ENCODE measurements around the gene SMIM44. TPM values are rescaled to one million over a fixed set of nuclear protein-coding genes. Genes with fewer than 3 reads are reported as not detected.

Gene SMIM44
- polyA plus RNA-seq, 3 donors, result not detected

- peaks cover 65% of the 10 kb centered on the region for H4K20me1 ChIP-seq (ENCODE audit: insufficient read depth, low read length)
- H3K4me3 Mint-ChIP-seq, result no peak overlapping the region
- H3K4me2 ChIP-seq (replicated peaks; ENCODE audit: extremely low read depth, low read length, poor library complexity, severe bottlenecking), result no peak overlapping the region
- H3K27ac ChIP-seq (ENCODE audit: low read depth in 1 of 2, low read length in 2 of 2), result no peak overlapping the region
- peaks cover 33 to 74% of the 10 kb centered on the region in 2 donors for H3K36me3 Mint-ChIP-seq
- H3K9ac ChIP-seq (ENCODE audit: insufficient read depth, low read length, poor library complexity, severe bottlenecking), result no peak overlapping the region
- no peaks in the 10 kb centered on the region for H3K4me1 ChIP-seq (ENCODE audit: control insufficient read depth in 1 of 2, insufficient read depth in 2 of 2, low read length in 2 of 2)
- no peaks in the 10 kb centered on the region for H3K27me3 Mint-ChIP-seq (ENCODE audit: low read depth in 3 of 3)
- H3K9me3 ChIP-seq (replicated peaks in 1 of 2; ENCODE audit: control insufficient read depth in 1 of 2, insufficient read depth in 1 of 2, low read length in 2 of 2), result no peaks in the 10 kb centered on the region
- peaks cover 64 to 81% of the 10 kb centered on the region in 2 donors for H3K36me3 ChIP-seq (replicated peaks in 1 of 2; ENCODE audit: control insufficient read depth in 1 of 2, insufficient read depth in 2 of 2, low read length in 2 of 2)
- no peaks in the 10 kb centered on the region for H3K9me3 Mint-ChIP-seq
- peaks cover 55% of the 10 kb centered on the region for H3K79me2 ChIP-seq (ENCODE audit: insufficient read depth, low read length)
- H2AFZ ChIP-seq (ENCODE audit: insufficient read depth, low read depth, low read length, poor library complexity, severe bottlenecking), result no peak overlapping the region
- peak overlapping the region in 2 of 7 donors; percentile 25 to 54 for H3K27ac Mint-ChIP-seq
- H3K4me3 ChIP-seq (replicated peaks in 1 of 3; ENCODE audit: low read depth in 2 of 3, low read length in 3 of 3), result no peak overlapping the region
- WGBS (ENCODE audit: insufficient coverage), result 96% methylated on average over 22 of the region's 25 CpGs
- H3K27me3 ChIP-seq (ENCODE audit: control insufficient read depth in 2 of 2, insufficient read depth in 2 of 2, low read length in 2 of 2), result no peaks in the 10 kb centered on the region
- H3K4me1 Mint-ChIP-seq, result peaks cover 3% of the 10 kb centered on the region
- DNase-seq, result no peak
- no peak for TF ChIP-seq CTCF (IDR thresholded peaks at IDR 0.05)
- intact Hi-C loops (cut with micrococcal nuclease), result no loop called here
Measured at GRCh38 chr19:3441089-3441985, 41.9 kb downstream of the SMIM44 start.

GRCh38 chr19:3440082-3440481, 43.2 kb downstream of the SMIM44 start:
- no peaks in the 10 kb centered on the region for H3K27me3 Mint-ChIP-seq (ENCODE audit: low read depth in 3 of 3)
- H3K79me2 ChIP-seq (ENCODE audit: insufficient read depth, low read length), result peaks cover 50% of the 10 kb centered on the region

More at GRCh38 chr19:3440082-3440481, 43.2 kb downstream of the SMIM44 start:
- Mint-ChIP-seq H3K4me3 (no peak overlapping the region), H3K36me3 (peaks cover 23 to 65% of the 10 kb centered on the region in 2 donors), H3K27ac (peak overlapping the region in 1 of 7 donors; percentile 61), H3K9me3 (no peaks in the 10 kb centered on the region), H3K4me1 (peaks cover 8% of the 10 kb centered on the region)
- Histone ChIP-seq H3K4me1 (ENCODE audit: control insufficient read depth in 1 of 2, insufficient read depth in 2 of 2, low read length in 2 of 2) (peaks cover 5 to 7% of the 10 kb centered on the region in 2 donors), H3K4me3 (replicated peaks in 1 of 3; ENCODE audit: low read depth in 2 of 3, low read length in 3 of 3) (no peak overlapping the region), H3K9me3 (replicated peaks in 1 of 2; ENCODE audit: control insufficient read depth in 1 of 2, insufficient read depth in 1 of 2, low read length in 2 of 2) (no peaks in the 10 kb centered on the region), H3K9ac (ENCODE audit: insufficient read depth, low read length, poor library complexity, severe bottlenecking) (no peak overlapping the region), H3K27ac (ENCODE audit: low read depth in 1 of 2, low read length in 2 of 2) (no peak overlapping the region), H3K4me2 (replicated peaks; ENCODE audit: extremely low read depth, low read length, poor library complexity, severe bottlenecking) (no peak overlapping the region), H2AFZ (ENCODE audit: insufficient read depth, low read depth, low read length, poor library complexity, severe bottlenecking) (no peak overlapping the region), H4K20me1 (ENCODE audit: insufficient read depth, low read length) (peaks cover 59% of the 10 kb centered on the region), H3K36me3 (replicated peaks in 1 of 2; ENCODE audit: control insufficient read depth in 1 of 2, insufficient read depth in 2 of 2, low read length in 2 of 2) (peaks cover 52 to 68% of the 10 kb centered on the region in 2 donors), H3K27me3 (ENCODE audit: control insufficient read depth in 2 of 2, insufficient read depth in 2 of 2, low read length in 2 of 2) (no peaks in the 10 kb centered on the region)
- 72% methylated on average over 12 of the region's 13 CpGs for WGBS (ENCODE audit: insufficient coverage)
- intact Hi-C loops (cut with micrococcal nuclease), result no loop called here
- peak; percentile 30 to 46 (median 30) for DNase-seq
- TF ChIP-seq CTCF (IDR thresholded peaks at IDR 0.05), result peak; percentile 71

Data from CD14-positive monocyte (primary cell).